HEK293 (cell line): Measurements from ENCODE around the gene PKHD1.

Source experiments
- CTCF ChIA-PET: fragments of 350-600 bp; formaldehyde crosslinking; extraction: SDS; loops from one replicate; lab custom pipeline; 2021; ENCODE audit warnings: antibody characterized with exemption; lab: Yijun Ruan, JAX
- POLR2A ChIA-PET: fragments of 300-600 bp; formaldehyde crosslinking; extraction: SDS; loops from one replicate; lab custom pipeline; 2020; ENCODE audit warnings: antibody characterized with exemption, inconsistent platforms; lab: Yijun Ruan, JAX
- H3K27ac ChIP-seq: fragments of 200-500 bp; sonication (Bioruptor generic); 2 replicates; pipeline ENCODE4 v1.5.1; 2014; ENCODE audit warnings: low read depth, low read length, control low read depth, inconsistent platforms; ENCODE audit errors: extremely low read depth
- H3K36me3 ChIP-seq, 2 experiments: fragments of 200-500 bp in 1 of 2; sonication (Bioruptor generic) in 1 of 2; 1 replicate in 1 of 2; 2 replicates in 1 of 2; pipeline ENCODE4 v1.5.1; 2014 to 2017; ENCODE audit warnings: inconsistent platforms in 2 of 2, low read length in 2 of 2; ENCODE audit not compliant: control insufficient read depth in 2 of 2, insufficient read depth in 1 of 2
- H3K4me1 ChIP-seq: fragments of 200-500 bp; sonication (Bioruptor generic); 2 replicates; pipeline ENCODE4 v1.5.1; 2014; ENCODE audit warnings: mild to moderate bottlenecking, low read length, inconsistent platforms; ENCODE audit not compliant: control insufficient read depth, insufficient read depth
- H3K4me3 ChIP-seq: 2 replicates; pipeline ENCODE4 v1.5.1; 2011; ENCODE audit warnings: low read depth, mild to moderate bottlenecking, control low read depth, low read length, moderate library complexity
- H3K9me3 ChIP-seq: fragments of 200-500 bp; sonication (Bioruptor generic); 2 replicates; pipeline ENCODE4 v1.5.1; 2014; ENCODE audit warnings: low read depth, low read length, inconsistent platforms; ENCODE audit not compliant: control insufficient read depth, insufficient read depth
- ATF2 ChIP-seq: fragments of 450-650 bp; formaldehyde crosslinking; IDR thresholded peaks from 2 replicates; pipeline ENCODE4 v1.5.1; 2016; ENCODE audit warnings: missing biosample characterization, missing genetic modification characterization, low read depth
- FEZF1 ChIP-seq: fragments of 450-650 bp; formaldehyde crosslinking; IDR thresholded peaks from 2 replicates; pipeline ENCODE4 v1.5.1; 2016; ENCODE audit warnings: missing biosample characterization, missing genetic modification characterization
- HOXC10 ChIP-seq: sonication (generic); formaldehyde crosslinking; IDR thresholded peaks from 2 replicates; pipeline ENCODE4 v1.8.1; 2023; ENCODE audit warnings: mild to moderate bottlenecking, missing genetic modification reagents
- KLF1 ChIP-seq: fragments of 450-650 bp; formaldehyde crosslinking; IDR thresholded peaks from 2 replicates; pipeline ENCODE4 v1.5.1; 2016; ENCODE audit warnings: missing biosample characterization, missing genetic modification characterization
- OVOL3 ChIP-seq: fragments of 450-650 bp; formaldehyde crosslinking; IDR thresholded peaks from 2 replicates; pipeline ENCODE4 v1.5.1; 2016; ENCODE audit warnings: missing biosample characterization, missing genetic modification characterization
- REST ChIP-seq: fragments of 450-650 bp; formaldehyde crosslinking; IDR thresholded peaks from 2 replicates; pipeline ENCODE4 v1.5.1; 2016; ENCODE audit warnings: missing biosample characterization, missing genetic modification characterization
- YY2 ChIP-seq: fragments of 450-650 bp; formaldehyde crosslinking; IDR thresholded peaks from 2 replicates; pipeline ENCODE4 v1.5.1; 2016; ENCODE audit warnings: missing biosample characterization, missing genetic modification characterization
- ZBTB7A ChIP-seq: fragments of 450-650 bp; formaldehyde crosslinking; IDR thresholded peaks from 2 replicates; pipeline ENCODE4 v1.5.1; 2016; ENCODE audit warnings: low read depth, missing biosample characterization, missing genetic modification characterization
- ZFHX2 ChIP-seq: fragments of 450-650 bp; formaldehyde crosslinking; conservative IDR thresholded peaks from 2 replicates; pipeline ENCODE4 v1.5.1; 2016; ENCODE audit warnings: missing biosample characterization, missing genetic modification characterization
- ZFP37 ChIP-seq: fragments of 450-650 bp; formaldehyde crosslinking; IDR thresholded peaks from 2 replicates; pipeline ENCODE4 v1.5.1; 2016; ENCODE audit warnings: missing biosample characterization, missing genetic modification characterization
- ZNF23 ChIP-seq: fragments of 450-650 bp; formaldehyde crosslinking; IDR thresholded peaks from 2 replicates; pipeline ENCODE4 v1.5.1; 2016; ENCODE audit warnings: missing biosample characterization, missing genetic modification characterization, borderline replicate concordance
- ZNF292 ChIP-seq: fragments of 450-650 bp; formaldehyde crosslinking; IDR thresholded peaks from 2 replicates; pipeline ENCODE4 v1.5.1; 2016; ENCODE audit warnings: low read depth, missing biosample characterization, missing genetic modification characterization, borderline replicate concordance
- ZNF510 ChIP-seq: fragments of 450-650 bp; formaldehyde crosslinking; IDR thresholded peaks from 2 replicates; pipeline ENCODE4 v1.5.1; 2018; ENCODE audit warnings: mild to moderate bottlenecking, missing genetic modification characterization, missing biosample characterization; ENCODE audit not compliant: insufficient replicate concordance
- ZNF561 ChIP-seq: fragments of 450-650 bp; IDR thresholded peaks from 2 replicates; pipeline ENCODE4 v1.5.1; 2018; ENCODE audit warnings: missing biosample characterization, missing genetic modification characterization, borderline replicate concordance
- ZNF654 ChIP-seq: fragments of 450-650 bp; formaldehyde crosslinking; IDR thresholded peaks from 2 replicates; pipeline ENCODE4 v1.5.1; 2016; ENCODE audit warnings: low read depth, missing biosample characterization, missing genetic modification characterization
- ZSCAN18 ChIP-seq: fragments of 450-650 bp; formaldehyde crosslinking; IDR thresholded peaks from 2 replicates; pipeline ENCODE4 v1.5.1; 2016; ENCODE audit warnings: missing biosample characterization, missing genetic modification characterization
- ZSCAN23 ChIP-seq: fragments of 450-650 bp; formaldehyde crosslinking; IDR thresholded peaks from 2 replicates; pipeline ENCODE4 v1.5.1; 2016; ENCODE audit warnings: missing biosample characterization, missing genetic modification characterization

The PKHD1 gene

GRCh38 chr6:52086741-52087140 lies 672 bp downstream of the PKHD1 start:
- Histone ChIP-seq H3K4me3 (no peak overlapping the region), H3K27ac (no peak overlapping the region), H3K9me3 (no peaks in the 10 kb centered on the region), H3K36me3 (no peaks in the 10 kb centered on the region), H3K4me1 (peaks cover 4% of the 10 kb centered on the region; the same call in 1 of the 2 replicates)
- TF ChIP-seq ATF2 (tag by site-specific recombination) (no peak), ZFHX2 (tag by site-specific recombination) (no peak), ZSCAN23 (tag by site-specific recombination) (no peak), ZNF561 (no peak), KLF1 (tag by site-specific recombination) (no peak), ZNF654 (tag by site-specific recombination) (no peak), OVOL3 (no peak)
- CTCF ChIA-PET = interaction anchor here (0.5 to 2.0 kb wide), 16 partner anchors 8 to 1548 kb away, joined by 3 to 10 read pairs (median 4); no protein-coding TSS in a partner anchor
- POLR2A ChIA-PET = no interaction called here

GRCh38 chr6:52081237-52081636 lies 6.2 kb downstream of the PKHD1 start:
- Histone ChIP-seq H3K9me3 (no peaks in the 10 kb centered on the region), H3K4me3 (no peak overlapping the region), H3K4me1 (peaks cover 8% of the 10 kb centered on the region), H3K36me3 (no peaks in the 10 kb centered on the region), H3K27ac (no peak overlapping the region)
- ChIA-PET CTCF (no interaction called here), POLR2A (no interaction called here)
- TF ChIP-seq ZBTB7A (tag by site-specific recombination) (no peak), ZNF23 (tag by site-specific recombination) (no peak), KLF1 (tag by site-specific recombination) (no peak), ZNF654 (tag by site-specific recombination) (no peak), FEZF1 (tag by site-specific recombination) (no peak), ZNF510 (no peak), REST (tag by site-specific recombination) (no peak)

- no peak overlapping the region for H3K27ac ChIP-seq
- TF ChIP-seq HOXC10 (CRISPR knock-in tag) (no peak), ZFP37 (no peak), YY2 (tag by site-specific recombination) (no peak), ZNF292 (no peak), ZSCAN18 (tag by site-specific recombination) (no peak)
- no peak overlapping the region for H3K4me3 ChIP-seq
- ChIA-PET CTCF (interaction anchor here (0.9 to 2.7 kb wide), 7 partner anchors 9 to 208 kb away, joined by 3 to 10 read pairs (median 4); partner anchors contain the start of gene PKHD1), POLR2A (no interaction called here)
- H3K36me3 ChIP-seq = no peaks in the 10 kb centered on the region
- peaks cover 24% of the 10 kb centered on the region for H3K4me1 ChIP-seq
- H3K9me3 ChIP-seq = no peaks in the 10 kb centered on the region
Observed at GRCh38 chr6:52077961-52078625, 9.3 kb downstream of the PKHD1 start.
